Lower lobe of right lung (tissue), 2 donors: Measurements from ENCODE around the gene ZNF564. TPM values are rescaled to one million over a fixed set of nuclear protein-coding genes. Genes with fewer than 3 reads are reported as not detected.
A peak's percentile ranks its signal among the peaks of the same experiment; 100 is the strongest.
"Not testable (repeated sequence)": the region's sequence is repeated elsewhere in the genome, so short reads cannot be mapped to it uniquely, and the experiment has no call there.

Experiments used
- ATAC-seq, 2 donors: fragments of 200-7000 bp; cut with Tn5 transposase; one replicate each; pipeline ENCODE4 v1.9.1; 2020 to 2022; ENCODE audit warnings: mild to moderate bottlenecking in 2 of 2, moderate library complexity in 2 of 2
- DNase-seq: peaks from one replicate; pipeline ENCODE4 v3.0.0-alpha.2; 2020
- H3K27ac ChIP-seq: fragments of 200-600 bp; one replicate; pipeline ENCODE4 v1.8.0; 2022
- H3K27me3 ChIP-seq: fragments of 200-600 bp; one replicate; pipeline ENCODE4 v1.8.0; 2022; ENCODE audit warnings: low read depth
- H3K36me3 ChIP-seq: fragments of 200-600 bp; one replicate; pipeline ENCODE4 v1.8.0; 2022; ENCODE audit warnings: mild to moderate bottlenecking
- H3K4me1 ChIP-seq: fragments of 200-600 bp; one replicate; pipeline ENCODE4 v1.8.0; 2022
- H3K4me3 ChIP-seq: fragments of 200-600 bp; one replicate; pipeline ENCODE4 v1.8.0; 2022; ENCODE audit warnings: mild to moderate bottlenecking
- H3K9me3 ChIP-seq: fragments of 200-600 bp; one replicate; pipeline ENCODE4 v1.8.0; 2022
- CTCF ChIP-seq: fragments of 200-600 bp; IDR thresholded peaks from one replicate; pipeline ENCODE4 v1.8.0; 2022; ENCODE audit warnings: antibody characterized with exemption, mild to moderate bottlenecking
- intact Hi-C: fragments of 100-400 bp; cut with DNase I; formaldehyde crosslinking; loops from one replicate; pipeline ENCODE4 v1.11.0; 2022
- total RNA-seq: library from RNA; stranded (reverse); fragmentation: NEBNext Ultra II Directional; extraction: Animal tissue kit (Norgen Biotek cat#: 25700); gene quantifications from one replicate; pipeline ENCODE4 v1.2.1, GENCODE V29; 2021
- donor health status: DM: no; HTN: yes; CAD: no; lungs with severe emphysema.

The ZNF564 gene
- total RNA-seq, 1 donor from 2014 or later, result 15.4 TPM

- no peak overlapping the region for H3K4me3 ChIP-seq
- intact Hi-C loops, result no loop called here
- H3K9me3 ChIP-seq, result peaks cover 26% of the 10 kb centered on the region
- H3K27ac ChIP-seq, result no peak overlapping the region
- H3K36me3 ChIP-seq, result peaks cover 47% of the 10 kb centered on the region
- peak; percentile 61 to 88 for ATAC-seq
- no peaks in the 10 kb centered on the region for H3K27me3 ChIP-seq
- TF ChIP-seq CTCF, result no peak
- H3K4me1 ChIP-seq, result no peaks in the 10 kb centered on the region
- no peak for DNase-seq
Observed at GRCh38 chr19:12580180-12580694, 29.0 kb upstream of the ZNF564 start.

GRCh38 chr19:12578641-12579040, 27.4 kb upstream of the ZNF564 start:
- H3K36me3 ChIP-seq, result peaks cover 47% of the 10 kb centered on the region
- TF ChIP-seq CTCF, result no peak
- DNase-seq, result no peak

GRCh38 chr19:12574036-12574435, 22.8 kb upstream of the ZNF564 start:
- no peak overlapping the region for H3K27ac ChIP-seq
- peaks cover 12% of the 10 kb centered on the region for H3K36me3 ChIP-seq
- H3K4me3 ChIP-seq, result no peak overlapping the region
- no peaks in the 10 kb centered on the region for H3K9me3 ChIP-seq
- DNase-seq (no peak), ATAC-seq (no peak)
- H3K4me1 ChIP-seq, result no peaks in the 10 kb centered on the region
- TF ChIP-seq CTCF, result no peak
- no peaks in the 10 kb centered on the region for H3K27me3 ChIP-seq
- intact Hi-C loops, result no loop called here

More at GRCh38 chr19:12578641-12579040, 27.4 kb upstream of the ZNF564 start:
- Histone ChIP-seq H3K27me3 (no peaks in the 10 kb centered on the region), H3K9me3 (peaks cover 26% of the 10 kb centered on the region), H3K4me1 (no peaks in the 10 kb centered on the region), H3K27ac (no peak overlapping the region), H3K4me3 (no peak overlapping the region)
- no peak for ATAC-seq
- intact Hi-C loops, result no loop called here

- DNase-seq (no peak), ATAC-seq (no peak)
- no peak for TF ChIP-seq CTCF
- intact Hi-C loops, result no loop called here
- no peaks in the 10 kb centered on the region for H3K4me1 ChIP-seq
- H3K27me3 ChIP-seq, result no peaks in the 10 kb centered on the region
- no peak overlapping the region for H3K27ac ChIP-seq
- H3K4me3 ChIP-seq, result no peak overlapping the region
- no peaks in the 10 kb centered on the region for H3K36me3 ChIP-seq
- H3K9me3 ChIP-seq, result no peaks in the 10 kb centered on the region
Observed at GRCh38 chr19:12567951-12568350, 16.7 kb upstream of the ZNF564 start.

- DNase-seq, intact Hi-C loops, H3K27ac ChIP-seq: not testable (repeated sequence)
Observed at GRCh38 chr19:12566380-12566779, 15.1 kb upstream of the ZNF564 start.

GRCh38 chr19:12564016-12564664, 12.9 kb upstream of the ZNF564 start:
- peak; percentile 96 for TF ChIP-seq CTCF
- peak; percentile 96 to 97 for ATAC-seq
- Histone ChIP-seq H3K36me3 (no peaks in the 10 kb centered on the region), H3K9me3 (no peaks in the 10 kb centered on the region), H3K27ac (no peak overlapping the region), H3K27me3 (no peaks in the 10 kb centered on the region), H3K4me3 (no peak overlapping the region), H3K4me1 (no peaks in the 10 kb centered on the region)
- intact Hi-C loops, result no loop called here
- DNase-seq, result peak; percentile 90

More at GRCh38 chr19:12566380-12566779, 15.1 kb upstream of the ZNF564 start:
- not testable (repeated sequence) for H3K27me3 ChIP-seq, H3K36me3 ChIP-seq, H3K9me3 ChIP-seq, H3K4me1 ChIP-seq, ATAC-seq, H3K4me3 ChIP-seq
